ENCODE data around the gene FLOT1. TPM values are rescaled to one million over a fixed set of nuclear protein-coding genes. Genes with fewer than 3 reads are reported as not detected.

FLOT1 gene
- total and polyA plus RNA-seq, 9 of the 15 experiments (the other 6 are each of a cell fraction or from before 2014, with no cell fraction given), result 11.7 to 149 (median 118) TPM

DNA sequence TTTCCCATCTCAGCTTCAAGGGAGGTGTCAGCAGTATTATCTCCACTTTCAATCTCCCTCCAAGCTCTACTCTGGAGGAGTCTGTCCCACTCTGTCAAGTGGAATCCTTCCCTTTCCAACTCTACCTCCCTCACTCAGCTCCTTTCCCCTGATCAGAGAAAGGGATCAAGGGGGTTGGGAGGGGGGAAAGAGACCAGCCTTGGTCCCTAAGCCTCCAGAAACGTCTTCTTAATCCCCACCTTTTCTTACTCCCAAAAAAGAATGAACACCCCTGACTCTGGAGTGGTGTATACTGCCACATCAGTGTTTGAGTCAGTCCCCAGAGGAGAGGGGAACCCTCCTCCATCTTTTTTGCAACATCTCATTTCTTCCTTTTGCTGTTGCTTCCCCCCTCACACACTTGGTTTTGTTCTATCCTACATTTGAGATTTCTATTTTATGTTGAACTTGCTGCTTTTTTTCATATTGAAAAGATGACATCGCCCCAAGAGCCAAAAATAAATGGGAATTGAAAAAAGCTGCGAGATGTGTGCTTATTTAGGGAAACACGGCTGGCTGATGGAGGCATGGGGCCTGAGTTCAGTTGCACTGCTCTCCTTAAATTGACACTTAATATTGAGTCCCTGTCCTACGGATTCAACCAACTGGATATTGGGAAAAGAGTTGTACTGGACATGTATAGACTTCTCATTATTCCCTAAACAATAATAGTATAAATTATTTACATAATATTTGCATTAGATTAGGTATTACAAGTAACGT is 17.4 kb downstream of the FLOT1 start:
- 47% methylated on average over 6 of the region's 6 CpGs for WGBS (ENCODE audit: insufficient coverage, low coverage, missing lambda C conversion rate)
- Histone ChIP-seq H3K27me3 (ENCODE audit: control insufficient read depth in 2 of 2, insufficient read depth in 2 of 2, low read length in 2 of 2) (no peaks in the 10 kb centered on the region), H3K9me3 (replicated peaks; ENCODE audit: control insufficient read depth, insufficient read depth, low read depth, low read length) (no peaks in the 10 kb centered on the region), H3K79me2 (ENCODE audit: control insufficient read depth, insufficient read depth, low read length) (peaks cover 59% of the 10 kb centered on the region), H3K9ac (ENCODE audit: insufficient read depth in 1 of 2, low read depth in 2 of 2, low read length in 2 of 2) (no peak overlapping the region), H3K27ac (ENCODE audit: extremely low read depth, low read depth, low read length) (no peak overlapping the region; the same call in 2 of the 3 replicates), H3K9me1 (ENCODE audit: control insufficient read depth, insufficient read depth, low read length) (peaks cover 4% of the 10 kb centered on the region), H4K20me1 (replicated peaks; ENCODE audit: control insufficient read depth, insufficient read depth, low read length) (peaks cover 44% of the 10 kb centered on the region), H2AFZ (ENCODE audit: low read depth, low read length) (no peak overlapping the region), H3K4me1 (replicated peaks in 1 of 2; ENCODE audit: control insufficient read depth in 2 of 2, insufficient read depth in 2 of 2, low read length in 2 of 2) (peaks cover 14 to 18% of the 10 kb centered on the region in 2 experiments; a peak in 4 of 5 replicates), H3K4me2 (ENCODE audit: insufficient read depth, low read length) (no peak overlapping the region), H3K4me3 (no peak overlapping the region), H3K36me3 (ENCODE audit: control insufficient read depth, insufficient read depth, low read length) (peaks cover 74% of the 10 kb centered on the region)
- ChIA-PET CTCF (ENCODE audit: low intra/inter-chr PET ratio) (interaction anchor here (0.6 to 1.4 kb wide), 2 partner anchors 16 to 46 kb away, joined by 3 to 6 read pairs; no protein-coding TSS in a partner anchor), POLR2A (interaction anchor here (0.6 to 27.1 kb wide), 11 partner anchors 11 to 189 kb away, joined by 3 to 524 read pairs (median 3); partner anchors contain the start of genes FLOT1 and NRM)
- DNase-seq (ENCODE audit: extremely low read depth in 1 of 4, low spot score in 3 of 4) (peak in 1 of 4 experiments; percentile 50), FAIRE-seq (no peak), ATAC-seq (peak; percentile 0)
- in situ Hi-C loops (cut with MboI) (loop anchor here (5.0 to 10.0 kb wide), 2 partner anchors 50 to 243 kb away; partner anchors contain the start of gene DHX16), intact Hi-C loops (cut with micrococcal nuclease) (no loop called here)
- BruUV-seq (replicated peaks), result no TSS peak
- TF ChIP-seq, protein P1, sequence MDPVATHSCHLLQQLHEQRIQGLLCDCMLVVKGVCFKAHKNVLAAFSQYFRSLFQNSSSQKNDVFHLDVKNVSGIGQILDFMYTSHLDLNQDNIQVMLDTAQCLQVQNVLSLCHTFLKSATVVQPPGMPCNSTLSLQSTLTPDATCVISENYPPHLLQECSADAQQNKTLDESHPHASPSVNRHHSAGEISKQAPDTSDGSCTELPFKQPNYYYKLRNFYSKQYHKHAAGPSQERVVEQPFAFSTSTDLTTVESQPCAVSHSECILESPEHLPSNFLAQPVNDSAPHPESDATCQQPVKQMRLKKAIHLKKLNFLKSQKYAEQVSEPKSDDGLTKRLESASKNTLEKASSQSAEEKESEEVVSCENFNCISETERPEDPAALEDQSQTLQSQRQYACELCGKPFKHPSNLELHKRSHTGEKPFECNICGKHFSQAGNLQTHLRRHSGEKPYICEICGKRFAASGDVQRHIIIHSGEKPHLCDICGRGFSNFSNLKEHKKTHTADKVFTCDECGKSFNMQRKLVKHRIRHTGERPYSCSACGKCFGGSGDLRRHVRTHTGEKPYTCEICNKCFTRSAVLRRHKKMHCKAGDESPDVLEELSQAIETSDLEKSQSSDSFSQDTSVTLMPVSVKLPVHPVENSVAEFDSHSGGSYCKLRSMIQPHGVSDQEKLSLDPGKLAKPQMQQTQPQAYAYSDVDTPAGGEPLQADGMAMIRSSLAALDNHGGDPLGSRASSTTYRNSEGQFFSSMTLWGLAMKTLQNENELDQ (CRISPR knock-in tag; IDR thresholded peaks at IDR 0.05; ENCODE audit: borderline replicate concordance), result no peak
- TF ChIP-seq SOX6 (IDR thresholded peaks at IDR 0.05) (0 out of 2 replicates have a peak, but pooled peaks have one; percentile 6), CBFA2T2 (conservative IDR thresholded peaks at IDR 0.05) (no peak), ZNF586 (CRISPR knock-in tag; conservative IDR thresholded peaks at IDR 0.05) (0 out of 2 replicates have a peak, but pooled peaks have one; percentile 47), ZNF253 (CRISPR knock-in tag; conservative IDR thresholded peaks at IDR 0.05) (peak; percentile 60; the same call in 1 of the 2 replicates), SMAD3 (CRISPR knock-in tag; conservative IDR thresholded peaks at IDR 0.05) (0 out of 2 replicates have a peak, but pooled peaks have one; percentile 36), RFX7 (CRISPR knock-in tag; IDR thresholded peaks at IDR 0.05) (peak; percentile 64; the same call in 1 of the 2 replicates), STAT5A (IDR thresholded peaks at IDR 0.05; ENCODE audit: borderline replicate concordance, low read length) (peak; percentile 9; the same call in 1 of the 2 replicates), MED1 (CRISPR knock-in tag; IDR thresholded peaks at IDR 0.05; ENCODE audit: borderline replicate concordance) (no peak), POLR2B (IDR thresholded peaks at IDR 0.05; ENCODE audit: low read depth, partially characterized antibody) (peak; percentile 39), SIN3A (IDR thresholded peaks at IDR 0.05; ENCODE audit: borderline replicate concordance in 2 of 2, control insufficient read depth in 1 of 2, low read depth in 2 of 2, low read length in 2 of 2) (peak in 1 of 2 experiments; percentile 85; a peak in 1 of 4 replicates), CREB1 (IDR thresholded peaks at IDR 0.05) (peak; percentile 13; the same call in 1 of the 2 replicates), CREB1 (CRISPR knock-in tag; IDR thresholded peaks at IDR 0.05) (no peak)
- TF ChIP-seq, protein P2, sequence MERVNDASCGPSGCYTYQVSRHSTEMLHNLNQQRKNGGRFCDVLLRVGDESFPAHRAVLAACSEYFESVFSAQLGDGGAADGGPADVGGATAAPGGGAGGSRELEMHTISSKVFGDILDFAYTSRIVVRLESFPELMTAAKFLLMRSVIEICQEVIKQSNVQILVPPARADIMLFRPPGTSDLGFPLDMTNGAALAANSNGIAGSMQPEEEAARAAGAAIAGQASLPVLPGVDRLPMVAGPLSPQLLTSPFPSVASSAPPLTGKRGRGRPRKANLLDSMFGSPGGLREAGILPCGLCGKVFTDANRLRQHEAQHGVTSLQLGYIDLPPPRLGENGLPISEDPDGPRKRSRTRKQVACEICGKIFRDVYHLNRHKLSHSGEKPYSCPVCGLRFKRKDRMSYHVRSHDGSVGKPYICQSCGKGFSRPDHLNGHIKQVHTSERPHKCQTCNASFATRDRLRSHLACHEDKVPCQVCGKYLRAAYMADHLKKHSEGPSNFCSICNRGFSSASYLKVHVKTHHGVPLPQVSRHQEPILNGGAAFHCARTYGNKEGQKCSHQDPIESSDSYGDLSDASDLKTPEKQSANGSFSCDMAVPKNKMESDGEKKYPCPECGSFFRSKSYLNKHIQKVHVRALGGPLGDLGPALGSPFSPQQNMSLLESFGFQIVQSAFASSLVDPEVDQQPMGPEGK (CRISPR knock-in tag; IDR thresholded peaks at IDR 0.05; ENCODE audit: borderline replicate concordance), result no peak
- TF ChIP-seq, protein P3, sequence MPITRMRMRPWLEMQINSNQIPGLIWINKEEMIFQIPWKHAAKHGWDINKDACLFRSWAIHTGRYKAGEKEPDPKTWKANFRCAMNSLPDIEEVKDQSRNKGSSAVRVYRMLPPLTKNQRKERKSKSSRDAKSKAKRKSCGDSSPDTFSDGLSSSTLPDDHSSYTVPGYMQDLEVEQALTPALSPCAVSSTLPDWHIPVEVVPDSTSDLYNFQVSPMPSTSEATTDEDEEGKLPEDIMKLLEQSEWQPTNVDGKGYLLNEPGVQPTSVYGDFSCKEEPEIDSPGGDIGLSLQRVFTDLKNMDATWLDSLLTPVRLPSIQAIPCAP (CRISPR knock-in tag; IDR thresholded peaks at IDR 0.05; ENCODE audit: borderline replicate concordance), result no peak
